Stimulated activated CD4-positive, alpha-beta T cell treated with anti-CD3 and anti-CD28 coated beads, Interleukin-1b, Interleukin-23, amount 100 ng/mL, for 4 hours (primary cell): ENCODE measurements around the gene TMEM131L.
"Not testable (repeated sequence)": the region's sequence is repeated elsewhere in the genome, so short reads cannot be mapped to it uniquely, and the experiment has no call there.

Source experiments
- DNase-seq, 2 donors: peaks; one replicate each; pipeline ENCODE4 v3.0.0-alpha.2; 2020; ENCODE audit warnings: low read depth in 2 of 2

TMEM131L gene

GRCh38 chr4:153538487-153539357 lies 72.6 kb downstream of the TMEM131L start:
- DNase-seq, result no peak

GRCh38 chr4:153539422-153539821 lies 73.3 kb downstream of the TMEM131L start:
- DNase-seq, result no peak

GRCh38 chr4:153541456-153542096 lies 75.4 kb downstream of the TMEM131L start:
- DNase-seq, result no peak

DNA sequence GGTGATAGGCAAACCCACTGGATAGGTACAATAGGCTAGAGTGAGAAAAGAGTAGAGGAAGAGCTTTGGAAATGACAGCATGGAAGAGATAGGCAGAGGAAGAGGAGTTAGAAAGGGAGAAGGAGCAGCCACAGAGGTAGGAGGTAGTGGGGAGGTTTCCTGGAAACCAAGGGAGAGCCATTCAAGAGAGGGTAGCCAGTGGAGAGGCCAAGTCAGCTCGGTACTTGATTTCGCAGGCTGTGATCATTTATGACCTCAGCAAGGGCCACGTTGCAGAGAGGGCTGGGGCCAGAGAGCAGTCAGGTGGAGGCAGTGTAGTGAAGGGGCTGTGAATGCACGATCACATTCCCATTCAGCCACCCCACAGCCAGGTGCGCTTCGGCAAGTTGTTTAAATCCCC lies 76.0 kb downstream of the TMEM131L start:
- DNase-seq, result no peak

DNA sequence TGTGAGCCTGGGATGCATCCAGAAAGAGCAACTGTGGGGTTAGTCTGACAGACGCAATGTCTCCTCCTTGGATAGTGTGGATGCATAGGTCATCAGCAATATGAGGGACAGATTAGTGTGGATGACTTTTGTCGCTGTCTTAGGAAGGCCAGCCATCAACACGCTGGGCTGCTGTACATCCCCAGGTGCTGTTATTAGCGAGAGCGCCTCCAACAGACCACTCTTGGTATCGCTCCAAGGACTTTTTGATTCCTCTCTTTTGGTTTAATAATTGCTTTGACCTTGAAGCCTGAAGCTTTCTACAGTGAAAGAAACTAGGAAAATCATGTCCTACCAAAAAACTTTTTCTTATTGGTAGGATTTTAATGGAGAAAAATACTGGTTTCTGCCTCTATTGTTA lies 76.7 kb downstream of the TMEM131L start:
- DNase-seq, result no peak

DNA sequence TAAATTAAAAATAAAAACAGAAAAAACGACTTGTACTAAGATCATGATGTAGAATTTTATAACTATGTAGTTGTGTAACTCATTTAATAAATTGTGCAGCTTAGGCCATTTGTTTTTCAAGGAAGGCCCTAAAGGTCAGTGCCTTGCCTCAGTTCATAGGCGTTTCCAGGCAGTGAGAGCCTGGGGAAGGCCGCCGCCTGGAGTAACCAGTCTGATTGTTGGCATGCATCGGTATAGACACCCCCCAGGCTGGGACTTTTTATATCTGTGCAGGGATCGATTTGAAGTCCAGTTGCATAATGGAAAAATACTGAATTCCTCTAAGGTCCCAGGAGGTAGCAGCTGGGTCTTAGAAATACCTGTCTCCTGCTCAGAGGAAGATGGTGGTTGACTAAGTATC lies 77.2 kb downstream of the TMEM131L start:
- DNase-seq, result no peak

DNA sequence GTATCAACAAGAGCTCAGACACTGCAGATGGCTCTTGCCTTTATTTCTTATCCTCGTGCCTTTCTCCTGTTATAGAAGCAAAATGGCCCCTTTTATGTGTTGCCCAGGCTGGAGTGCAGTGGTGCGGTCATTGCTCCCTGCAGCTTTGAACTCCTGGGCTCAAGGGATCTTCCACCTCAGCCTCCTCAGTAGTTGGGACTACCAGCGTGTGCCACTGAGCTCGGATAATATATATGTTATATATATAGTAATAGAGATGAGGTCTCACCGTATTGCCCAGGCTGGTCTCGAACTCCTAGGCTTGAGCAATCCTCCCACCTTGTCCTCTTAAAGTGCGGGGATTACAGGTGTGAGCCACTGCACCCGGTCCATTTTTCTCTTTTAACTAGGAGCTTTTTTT lies 79.7 kb downstream of the TMEM131L start:
- DNase-seq, result no peak

GRCh38 chr4:153546280-153546679 lies 80.1 kb downstream of the TMEM131L start:
- no peak for DNase-seq

- no peak for DNase-seq
These were observed 81.4 kb downstream of the TMEM131L start for GRCh38 chr4:153547520-153547919.

- not testable (repeated sequence) for DNase-seq
These were observed 82.7 kb downstream of the TMEM131L start for GRCh38 chr4:153548907-153549306.

DNA sequence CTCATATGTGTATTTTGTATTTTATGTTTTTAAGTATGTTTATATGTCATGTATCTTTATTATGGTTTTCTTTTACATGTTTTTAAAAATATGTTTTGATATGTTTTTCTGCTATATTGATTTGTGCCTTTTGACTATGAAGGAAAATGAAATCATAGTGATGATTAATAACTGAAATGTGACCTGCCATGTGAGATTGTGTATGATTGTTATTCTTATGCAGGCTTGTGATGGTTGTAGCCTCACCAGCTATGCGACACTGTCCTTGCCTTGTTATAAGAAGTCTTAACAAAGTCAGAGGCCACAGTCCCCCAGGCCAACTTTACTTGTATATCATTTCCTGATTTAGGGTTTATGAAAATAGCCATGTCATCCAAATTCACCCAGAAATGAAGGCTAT lies 83.2 kb downstream of the TMEM131L start:
- no peak for DNase-seq

DNA sequence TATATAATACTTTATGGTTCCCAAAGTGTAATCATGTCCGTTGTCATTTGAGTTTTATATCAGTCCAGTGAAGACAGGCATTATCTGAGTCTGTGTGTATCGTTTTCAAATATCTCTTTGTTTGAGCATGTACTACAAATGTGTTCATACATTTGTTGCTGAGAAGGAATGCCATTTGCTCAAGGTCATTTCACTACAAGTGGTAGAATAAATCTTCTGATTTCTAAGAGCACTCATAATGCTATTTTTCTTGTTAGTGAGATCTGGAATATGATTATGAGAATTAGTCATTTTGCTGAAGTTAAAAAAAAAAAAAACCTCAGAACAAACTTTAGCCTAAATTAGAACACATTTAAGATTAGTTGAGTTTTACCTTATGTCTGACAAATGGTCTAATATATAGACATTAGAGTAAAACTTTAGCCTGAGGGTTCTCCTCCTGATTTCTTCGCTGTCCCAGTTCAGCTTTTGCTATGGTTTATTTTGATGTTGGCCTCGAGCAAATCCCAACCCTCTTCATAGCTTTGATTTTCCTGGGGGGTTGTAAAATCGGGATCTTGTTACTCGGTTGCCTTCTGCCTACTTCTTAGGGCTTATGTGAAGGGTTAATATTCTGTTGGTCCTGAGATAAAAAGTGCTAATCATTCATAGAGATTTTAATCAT lies 87.1 kb downstream of the TMEM131L start:
- no peak for DNase-seq

DNA sequence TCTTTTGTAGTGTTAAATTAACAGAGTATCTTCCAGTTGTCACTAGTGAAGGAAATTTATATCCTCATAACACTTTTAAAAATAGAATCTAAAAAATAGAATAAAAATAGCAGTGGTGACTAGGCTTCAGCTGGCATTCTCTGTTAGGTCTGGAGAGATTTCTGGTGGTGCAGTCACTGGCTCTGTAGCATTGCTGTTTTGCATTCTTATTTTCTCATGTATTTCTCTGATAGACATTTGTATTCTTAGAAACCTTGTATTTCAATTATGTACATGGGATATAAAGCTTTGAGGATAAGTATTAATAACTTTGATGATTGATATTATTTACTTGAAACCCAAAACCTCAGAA lies 87.6 kb downstream of the TMEM131L start:
- DNase-seq, result no peak

DNA sequence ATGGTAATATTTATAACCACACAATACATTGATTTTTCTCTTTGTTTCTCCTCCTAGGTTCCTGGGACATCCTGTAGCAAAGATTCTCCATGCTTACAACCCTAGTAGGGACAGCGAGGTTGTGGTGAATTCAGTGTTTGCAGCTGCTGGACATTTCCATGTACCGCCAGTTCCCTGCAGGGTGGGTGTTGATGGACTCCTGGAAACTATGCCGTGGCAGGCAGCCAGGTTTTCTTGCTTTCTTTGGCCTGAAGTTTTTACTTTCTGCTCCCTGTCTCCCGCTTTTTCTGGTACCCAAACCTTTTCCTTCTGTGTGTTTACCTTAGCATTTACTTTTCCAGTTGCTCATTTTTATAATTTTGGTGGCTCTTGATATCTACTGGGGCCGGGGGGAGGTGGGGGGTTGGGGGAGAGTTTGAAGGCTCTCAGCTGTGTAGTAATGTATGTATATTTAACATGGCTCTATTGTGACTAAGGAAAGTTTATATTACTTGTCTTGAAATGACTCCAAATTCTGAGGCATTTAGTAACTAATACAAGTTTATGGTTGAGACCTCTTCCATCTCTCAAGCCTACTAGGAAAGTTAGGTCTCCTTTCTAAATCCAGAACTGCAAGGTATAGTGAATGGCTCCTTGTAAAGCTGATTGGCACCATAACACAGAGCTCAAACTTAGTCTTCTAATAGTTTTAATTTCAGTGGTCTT lies 89.7 kb downstream of the TMEM131L start:
- DNase-seq, result no peak

DNA sequence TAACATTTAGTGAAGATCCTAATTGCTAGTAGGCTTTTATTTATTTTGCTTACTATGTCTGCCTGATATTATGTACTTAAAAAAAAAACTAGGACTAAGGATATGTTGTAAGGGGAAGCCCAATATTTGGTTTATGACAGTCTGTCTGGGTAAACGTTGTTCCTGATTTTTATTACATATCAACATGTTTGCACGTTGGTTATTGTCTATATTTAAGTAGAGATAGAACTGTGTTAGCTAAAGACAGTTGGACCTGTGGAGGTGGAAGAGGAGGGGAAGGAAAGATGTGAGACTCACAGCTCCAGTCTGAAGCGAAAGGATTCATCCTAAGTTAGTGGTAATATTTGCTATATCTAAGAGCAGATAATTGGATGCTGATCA lies 90.3 kb downstream of the TMEM131L start:
- DNase-seq, result no peak

DNA sequence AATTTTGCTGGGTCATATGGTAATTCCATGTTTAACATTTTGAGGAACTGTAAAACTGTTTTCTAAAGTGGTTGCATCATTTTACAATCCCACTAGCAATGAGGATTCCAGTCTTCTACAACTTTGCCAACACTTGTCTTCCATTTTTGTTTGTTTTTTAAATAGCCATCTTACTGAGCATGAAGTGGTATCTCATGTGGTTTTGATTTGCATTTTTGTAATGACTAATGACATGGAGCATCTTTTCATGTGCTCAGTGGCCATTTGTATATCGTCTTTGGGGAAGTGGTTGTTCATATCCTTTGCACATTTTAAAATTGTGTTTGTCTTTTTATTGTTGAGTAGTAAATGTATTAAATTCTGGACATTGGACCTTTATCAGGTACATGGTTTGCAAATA lies 94.7 kb downstream of the TMEM131L start:
- no peak for DNase-seq

- no peak for DNase-seq
These were observed 98.7 kb downstream of the TMEM131L start for GRCh38 chr4:153564630-153565525.

DNA sequence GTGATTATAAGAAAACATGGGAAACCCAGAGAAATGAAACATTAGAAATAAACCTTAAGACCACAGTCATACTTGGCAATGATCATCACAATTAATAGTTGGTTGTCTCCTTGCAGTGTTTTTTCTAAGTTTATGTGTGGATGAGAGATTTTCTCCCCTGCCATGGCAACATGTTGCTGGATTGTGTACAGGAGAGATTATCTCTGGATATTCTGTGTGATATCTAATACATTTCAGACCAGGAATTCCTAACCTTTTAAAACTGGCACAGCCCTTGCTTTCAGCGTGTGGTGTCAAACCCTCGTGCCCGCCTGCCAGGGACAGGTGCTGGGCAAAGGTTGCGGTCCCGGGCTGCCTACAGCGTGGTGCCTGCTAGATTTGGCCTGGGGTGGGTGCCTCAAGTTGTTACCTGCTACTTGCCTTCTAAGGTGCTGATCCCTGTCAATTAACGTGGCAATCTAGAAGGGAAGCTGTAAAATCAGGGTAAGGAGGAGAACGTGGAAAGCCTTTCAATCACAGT lies 100.5 kb downstream of the TMEM131L start:
- no peak for DNase-seq

DNA sequence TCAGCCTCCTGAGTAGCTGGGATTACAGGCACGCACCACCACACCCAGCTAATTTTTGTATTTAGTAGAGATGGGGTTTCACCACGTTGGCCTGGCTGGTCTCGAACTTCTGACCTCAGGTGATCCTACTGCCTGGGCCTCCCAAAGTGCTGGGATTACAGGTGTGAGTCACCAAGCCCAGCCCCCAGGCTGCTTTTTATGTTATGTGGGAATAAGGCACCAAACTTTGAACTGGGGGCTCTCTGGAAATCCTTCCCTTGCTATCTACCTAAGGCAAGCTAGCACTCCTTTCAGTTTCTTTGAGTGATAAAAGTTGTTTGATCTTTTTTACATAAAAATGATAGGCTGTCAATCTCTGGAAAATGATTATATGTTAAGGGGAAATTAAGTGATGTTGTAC lies 101.5 kb downstream of the TMEM131L start:
- DNase-seq, result not testable (repeated sequence)

DNA sequence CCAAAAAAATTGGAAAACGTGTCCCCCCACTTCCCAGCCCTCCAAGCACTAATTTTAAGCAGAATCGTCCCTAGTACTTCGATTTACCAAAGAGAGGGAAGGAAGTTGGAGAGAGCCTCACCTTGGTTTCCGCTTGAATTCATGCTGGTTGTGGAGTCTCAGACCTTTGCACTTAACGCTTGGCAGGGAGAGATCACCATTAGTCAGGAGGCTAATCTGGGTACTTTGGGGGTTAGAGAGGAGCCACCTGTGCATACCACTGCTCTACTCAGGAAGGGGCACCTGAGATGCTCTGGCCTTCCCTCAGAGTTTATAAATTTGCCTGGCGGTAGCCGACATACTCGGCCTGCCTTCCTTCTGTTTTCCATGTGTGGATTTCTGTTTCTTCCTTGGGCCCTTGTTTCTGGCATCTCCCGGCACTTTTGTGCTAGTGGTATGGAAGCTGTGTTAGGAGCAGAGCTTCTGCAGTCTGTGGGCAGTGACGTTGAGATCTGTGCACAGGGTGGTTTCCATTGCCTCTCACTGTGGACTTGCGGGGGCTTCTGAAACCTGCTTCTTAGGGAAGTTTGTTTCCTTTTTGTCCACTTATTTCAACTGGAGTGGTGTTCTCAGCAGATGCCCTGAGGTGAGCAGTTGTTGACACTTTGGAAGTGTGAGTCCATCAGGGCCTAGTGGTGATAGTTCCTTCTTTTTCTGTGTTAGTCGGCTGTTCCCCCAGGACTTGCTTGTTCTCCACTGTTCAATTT lies 104.2 kb downstream of the TMEM131L start:
- DNase-seq, result no peak
